Natural killer cell (primary cell): Measurements from ENCODE around the gene PPP1R16B. TPM values are rescaled to one million over a fixed set of nuclear protein-coding genes. Genes with fewer than 3 reads are reported as not detected.

Experiments
- ATAC-seq, 3 donors: fragments of 150-1000 bp in 2 of 3; fragments of 200-7000 bp in 1 of 3; cut with Tn5 transposase; 1 replicate in 1 of 3; 2 replicates in 2 of 3; pipeline ENCODE4 v1.10.0; 2021; ENCODE audit warnings: mild to moderate bottlenecking in 2 of 3, moderate library complexity in 2 of 3
- DNase-seq, 2 donors: peaks; one replicate each; pipeline versions ENCODE4 v3.0.0 to v3.0.0-alpha.2; 2013 to 2021; ENCODE audit warnings: mixed read lengths in 1 of 2
- H3K27ac ChIP-seq: one replicate; pipeline ENCODE4 v1.5.1; 2013; ENCODE audit warnings: mild to moderate bottlenecking, low read length
- H3K27me3 ChIP-seq: one replicate; pipeline ENCODE4 v1.6.1; 2013; ENCODE audit warnings: low read length; ENCODE audit not compliant: control insufficient read depth, insufficient read depth
- H3K36me3 ChIP-seq: one replicate; pipeline ENCODE4 v1.6.1; 2013; ENCODE audit warnings: low read length; ENCODE audit not compliant: control insufficient read depth, insufficient read depth
- H3K4me1 ChIP-seq: one replicate; pipeline ENCODE4 v1.6.1; 2013; ENCODE audit warnings: low read length; ENCODE audit not compliant: control insufficient read depth, insufficient read depth
- H3K4me3 ChIP-seq: one replicate; pipeline ENCODE4 v1.5.1; 2013; ENCODE audit warnings: low read length
- H3K9me3 ChIP-seq: one replicate; pipeline ENCODE4 v1.6.1; 2013; ENCODE audit warnings: low read length; ENCODE audit not compliant: control insufficient read depth, insufficient read depth
- H3K27ac Mint-ChIP-seq, 2 donors: one replicate each; pipeline ENCODE4 v1.8.0; 2022; ENCODE audit warnings: mild to moderate bottlenecking in 2 of 2, mixed read lengths in 2 of 2, moderate library complexity in 1 of 2
- H3K27me3 Mint-ChIP-seq, 2 donors: one replicate each; pipeline ENCODE4 v1.8.0; 2022; ENCODE audit warnings: low read depth in 2 of 2, mixed read lengths in 2 of 2
- H3K36me3 Mint-ChIP-seq: one replicate; pipeline ENCODE4 v1.8.0; 2022; ENCODE audit warnings: mixed read lengths
- H3K4me1 Mint-ChIP-seq, 2 donors: one replicate each; pipeline ENCODE4 v1.8.0; 2022; ENCODE audit warnings: mixed read lengths in 2 of 2
- H3K4me3 Mint-ChIP-seq: one replicate; pipeline ENCODE4 v1.8.0; 2022; ENCODE audit warnings: mild to moderate bottlenecking, moderate library complexity, mixed read lengths
- H3K9me3 Mint-ChIP-seq, 2 donors: one replicate each; pipeline ENCODE4 v1.8.0; 2022; ENCODE audit warnings: mixed read lengths in 2 of 2
- CTCF ChIP-seq: fragments of 200-600 bp; IDR thresholded peaks from one replicate; pipeline ENCODE4 v1.8.0; 2022; ENCODE audit warnings: antibody characterized with exemption
- WGBS: methylation state at CpG from one replicate; pipeline ENCODE4 v1.1.7; 2013; ENCODE audit warnings: missing lambda C conversion rate; ENCODE audit not compliant: insufficient coverage; 5-methylcytosine and 5-hydroxymethylcytosine counted together
- intact Hi-C: fragments of 100-400 bp; cut with micrococcal nuclease; formaldehyde crosslinking; loops from one replicate; pipeline ENCODE4 v1.14.2; 2022
- total RNA-seq, 4 donors: library from RNA; stranded (reverse); fragments of 120-200 nt in 1 of 4; gene quantifications; one replicate each; pipeline versions ENCODE4 v1.2.3 to v1.2.4, GENCODE V29; 2013 to 2022

The PPP1R16B gene
- total RNA-seq, 3 donors from 2014 or later (not counting 1 experiment from before 2014, with no cell fraction given) = 52.0 to 62.3 (median 53.7) TPM

GRCh38 chr20:38962928-38963401 is 157.5 kb downstream of the PPP1R16B start:
- peaks cover 18 to 19% of the 10 kb centered on the region in 2 donors for H3K4me1 Mint-ChIP-seq
- DNase-seq (no peak), ATAC-seq (no peak)
- TF ChIP-seq CTCF = no peak
- Histone ChIP-seq H3K36me3 (no peaks in the 10 kb centered on the region), H3K4me1 (peaks cover 10% of the 10 kb centered on the region), H3K27me3 (no peaks in the 10 kb centered on the region), H3K4me3 (peak overlapping the region; percentile 78), H3K27ac (peak overlapping the region; percentile 78), H3K9me3 (no peaks in the 10 kb centered on the region)
- H3K27ac Mint-ChIP-seq = peak overlapping the region; percentile 94 to 97
- H3K9me3 Mint-ChIP-seq = no peaks in the 10 kb centered on the region
- H3K36me3 Mint-ChIP-seq = no peaks in the 10 kb centered on the region
- peak overlapping the region; percentile 96 for H3K4me3 Mint-ChIP-seq
- H3K27me3 Mint-ChIP-seq = no peaks in the 10 kb centered on the region
- intact Hi-C loops = loop anchor here (1.0 kb wide), 3 partner anchors 37 to 317 kb away; partner anchors contain the start of genes ACTR5 and FAM83D
- 4% methylated on average over 5 of the region's 5 CpGs for WGBS

GRCh38 chr20:38963745-38964144 is 158.2 kb downstream of the PPP1R16B start:
- Mint-ChIP-seq H3K4me3 (peak overlapping the region; percentile 96), H3K36me3 (no peaks in the 10 kb centered on the region), H3K4me1 (peaks cover 18 to 19% of the 10 kb centered on the region in 2 donors), H3K27ac (no peak overlapping the region), H3K27me3 (no peaks in the 10 kb centered on the region), H3K9me3 (no peaks in the 10 kb centered on the region)
- no peak for TF ChIP-seq CTCF
- intact Hi-C loops = no loop called here
- peaks cover 10% of the 10 kb centered on the region for H3K4me1 ChIP-seq
- DNase-seq = no peak
- H3K36me3 ChIP-seq = no peaks in the 10 kb centered on the region
- ATAC-seq = no peak
- no peak overlapping the region for H3K4me3 ChIP-seq
- H3K27me3 ChIP-seq = no peaks in the 10 kb centered on the region
- H3K27ac ChIP-seq = no peak overlapping the region
- no peaks in the 10 kb centered on the region for H3K9me3 ChIP-seq

- Mint-ChIP-seq H3K4me3 (no peak overlapping the region), H3K9me3 (no peaks in the 10 kb centered on the region), H3K4me1 (peaks cover 19 to 22% of the 10 kb centered on the region in 2 donors), H3K36me3 (peaks cover 2% of the 10 kb centered on the region), H3K27me3 (no peaks in the 10 kb centered on the region), H3K27ac (no peak overlapping the region)
- TF ChIP-seq CTCF = no peak
- intact Hi-C loops = no loop called here
- no peak overlapping the region for H3K4me3 ChIP-seq
- ATAC-seq = no peak
- peaks cover 9% of the 10 kb centered on the region for H3K36me3 ChIP-seq
- H3K9me3 ChIP-seq = no peaks in the 10 kb centered on the region
- no peak overlapping the region for H3K27ac ChIP-seq
- H3K27me3 ChIP-seq = no peaks in the 10 kb centered on the region
- no peak for DNase-seq
- peaks cover 10% of the 10 kb centered on the region for H3K4me1 ChIP-seq
Observed at GRCh38 chr20:38965264-38965663, 159.8 kb downstream of the PPP1R16B start.

GRCh38 chr20:38968090-38968489 is 162.6 kb downstream of the PPP1R16B start:
- no peak overlapping the region for H3K27ac ChIP-seq
- H3K27ac Mint-ChIP-seq = no peak overlapping the region

More at GRCh38 chr20:38968090-38968489, 162.6 kb downstream of the PPP1R16B start:
- no peak overlapping the region for H3K4me3 ChIP-seq
- peaks cover 21% of the 10 kb centered on the region for H3K36me3 ChIP-seq
- H3K27me3 Mint-ChIP-seq = no peaks in the 10 kb centered on the region
- ATAC-seq (no peak), DNase-seq (no peak)
- H3K4me3 Mint-ChIP-seq = no peak overlapping the region
- 98% methylated on average over 6 of the region's 6 CpGs for WGBS
- no peaks in the 10 kb centered on the region for H3K9me3 ChIP-seq
- H3K36me3 Mint-ChIP-seq = peaks cover 15% of the 10 kb centered on the region
- no peak for TF ChIP-seq CTCF
- no peaks in the 10 kb centered on the region for H3K27me3 ChIP-seq
- intact Hi-C loops = no loop called here
- H3K9me3 Mint-ChIP-seq = no peaks in the 10 kb centered on the region
- peaks cover 2 to 10% of the 10 kb centered on the region in 2 donors for H3K4me1 Mint-ChIP-seq
- H3K4me1 ChIP-seq = no peaks in the 10 kb centered on the region
